ENCODE results near the gene MAPK8IP3.

MAPK8IP3 gene

DNA sequence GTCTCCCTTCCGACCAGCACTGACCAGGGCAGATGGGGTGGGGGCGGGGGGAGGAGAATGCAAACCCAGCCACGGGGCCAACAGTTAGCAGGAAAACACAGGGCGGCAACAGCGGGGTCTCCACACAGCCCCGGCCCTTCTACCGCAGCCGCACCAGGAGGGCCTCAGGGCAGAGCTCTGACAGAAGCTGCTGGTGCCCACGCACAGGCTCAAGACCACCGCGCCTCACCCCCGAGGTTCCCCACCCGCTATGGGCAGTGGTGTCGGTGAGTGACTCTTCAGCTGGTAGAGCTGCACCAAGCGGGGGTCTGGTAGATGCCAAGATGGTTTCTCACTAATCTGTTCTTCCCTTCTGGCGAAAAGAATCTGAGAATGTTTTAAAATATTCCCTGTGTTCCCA is 104.5 kb downstream of the MAPK8IP3 start:
- peaks cover 72% of the 10 kb centered on the region for H3K36me3 Mint-ChIP-seq (ENCODE audit: low read depth)
- no peaks in the 10 kb centered on the region for H3K9me3 Mint-ChIP-seq
- H3K27me3 Mint-ChIP-seq = no peaks in the 10 kb centered on the region
- no peak for DNase-seq
- H3K4me1 Mint-ChIP-seq (ENCODE audit: low read depth) = peaks cover 11% of the 10 kb centered on the region
- no peak overlapping the region for H3K27ac Mint-ChIP-seq
- H3K4me3 Mint-ChIP-seq = no peak overlapping the region

DNA sequence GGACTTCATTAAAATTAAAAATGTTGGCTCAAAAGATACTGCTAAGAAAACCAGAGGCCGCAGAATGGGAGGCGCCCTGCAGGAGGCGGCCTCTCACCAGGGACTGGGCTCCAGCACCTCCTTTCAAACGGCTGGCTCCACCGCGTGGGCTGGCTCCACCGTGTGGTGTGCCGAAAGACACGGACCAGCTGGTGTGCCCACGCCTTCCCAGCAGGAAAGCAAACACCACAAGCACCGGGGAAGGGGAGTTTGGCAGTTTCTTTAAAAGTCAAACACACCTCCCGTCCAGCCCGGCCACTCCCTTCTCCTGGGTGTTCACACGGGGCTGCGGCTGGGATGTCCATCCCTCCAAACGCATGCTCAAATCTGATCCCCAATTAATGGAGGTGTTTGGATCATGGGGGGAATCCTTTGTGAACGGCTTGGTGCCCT is 106.8 kb downstream of the MAPK8IP3 start:
- Mint-ChIP-seq H3K4me3 (no peak overlapping the region), H3K27me3 (no peaks in the 10 kb centered on the region), H3K4me1 (ENCODE audit: low read depth) (peaks cover 11% of the 10 kb centered on the region), H3K9me3 (no peaks in the 10 kb centered on the region), H3K36me3 (ENCODE audit: low read depth) (peaks cover 67% of the 10 kb centered on the region), H3K27ac (peak overlapping the region; percentile 74)
- peak; percentile 53 for DNase-seq

DNA sequence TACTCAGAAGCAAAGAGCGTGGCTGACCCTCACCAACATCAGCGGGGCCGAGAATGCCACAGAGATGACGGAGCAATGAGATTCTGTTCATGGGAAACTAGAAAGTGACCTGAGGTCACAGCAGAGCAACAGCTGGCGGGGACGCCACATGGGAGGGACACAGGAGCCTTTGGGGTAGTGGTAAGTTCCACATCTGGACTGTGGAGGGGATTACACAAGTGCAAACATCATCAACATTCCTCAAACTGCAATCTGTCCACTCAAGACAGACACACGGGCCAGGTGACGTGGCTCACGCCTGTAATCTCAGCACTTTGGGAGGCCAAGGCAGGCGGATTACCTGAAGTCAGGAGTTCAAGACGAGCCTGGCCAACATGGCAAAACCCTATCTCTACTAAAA is 109.5 kb downstream of the MAPK8IP3 start:
- no peaks in the 10 kb centered on the region for H3K9me3 Mint-ChIP-seq
- peaks cover 58% of the 10 kb centered on the region for H3K36me3 Mint-ChIP-seq (ENCODE audit: low read depth)
- H3K27me3 Mint-ChIP-seq = no peaks in the 10 kb centered on the region
- H3K4me1 Mint-ChIP-seq (ENCODE audit: low read depth) = peaks cover 11% of the 10 kb centered on the region
- H3K4me3 Mint-ChIP-seq = no peak overlapping the region
- no peak for DNase-seq
- H3K27ac Mint-ChIP-seq = peak overlapping the region; percentile 45

DNA sequence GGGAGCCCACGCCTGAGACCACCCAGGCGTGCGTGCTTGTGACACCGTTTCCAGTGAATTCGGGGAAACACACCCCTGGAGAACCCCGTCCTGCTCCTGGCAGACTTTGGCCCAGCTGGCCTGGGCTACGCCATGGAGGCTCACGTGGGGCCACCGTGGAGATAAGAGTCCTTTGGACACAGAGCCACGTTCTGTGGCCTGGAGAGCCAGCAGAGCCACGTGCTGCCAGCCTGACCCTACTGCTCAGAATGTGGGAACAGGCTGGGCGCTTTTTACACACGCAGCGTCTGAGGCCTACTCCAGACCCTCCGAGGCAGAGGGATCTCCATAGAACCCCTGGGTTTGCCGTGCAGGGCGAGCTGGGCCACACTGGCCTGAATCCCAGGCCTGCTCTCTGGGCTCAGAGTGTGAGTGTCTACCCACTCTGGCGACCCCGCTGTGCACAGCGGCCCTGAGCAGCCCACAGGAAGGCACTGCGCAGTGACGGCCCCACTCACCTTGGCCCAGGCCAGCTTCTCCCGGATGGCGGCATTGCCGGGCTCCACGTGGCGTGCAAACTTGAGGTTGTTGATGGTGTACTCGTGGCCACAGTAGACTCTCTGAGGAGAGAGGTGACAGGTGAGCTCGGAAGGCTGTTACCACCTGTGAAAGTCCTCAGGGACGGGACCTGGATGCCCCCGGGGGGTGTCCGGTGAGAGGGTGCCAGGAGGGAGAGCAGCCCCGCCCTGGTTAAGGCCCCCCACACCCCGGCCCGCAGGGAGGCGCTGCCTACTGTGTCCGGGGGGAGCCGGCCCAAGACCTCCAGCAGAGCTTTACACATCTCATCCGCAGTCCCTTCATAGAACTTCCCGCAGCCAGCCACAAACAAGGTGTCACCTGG is 110.6 kb downstream of the MAPK8IP3 start:
- Mint-ChIP-seq H3K27me3 (no peaks in the 10 kb centered on the region), H3K36me3 (ENCODE audit: low read depth) (peaks cover 67% of the 10 kb centered on the region), H3K9me3 (no peaks in the 10 kb centered on the region), H3K27ac (no peak overlapping the region), H3K4me1 (ENCODE audit: low read depth) (peaks cover 11% of the 10 kb centered on the region), H3K4me3 (no peak overlapping the region)
- no peak for DNase-seq

DNA sequence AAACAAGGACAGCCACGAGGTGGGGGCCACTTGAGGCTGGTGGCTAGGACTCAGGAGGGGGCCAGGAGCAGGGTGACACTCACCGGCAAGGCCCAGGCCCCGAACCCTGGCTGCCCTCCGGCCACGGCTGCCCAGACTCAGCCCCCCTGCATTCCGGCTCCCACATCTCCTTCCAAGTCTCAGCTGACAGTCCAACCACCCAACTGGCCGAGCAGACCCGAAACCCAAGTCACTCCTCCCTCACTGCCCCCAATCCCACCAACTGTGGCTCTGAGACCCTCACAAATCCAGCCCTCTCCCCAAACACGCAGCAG is 111.2 kb downstream of the MAPK8IP3 start:
- H3K36me3 Mint-ChIP-seq (ENCODE audit: low read depth) = peaks cover 70% of the 10 kb centered on the region
- no peak for DNase-seq
- peaks cover 11% of the 10 kb centered on the region for H3K4me1 Mint-ChIP-seq (ENCODE audit: low read depth)
- no peaks in the 10 kb centered on the region for H3K27me3 Mint-ChIP-seq
- H3K9me3 Mint-ChIP-seq = no peaks in the 10 kb centered on the region
- peak overlapping the region; percentile 29 for H3K27ac Mint-ChIP-seq
- H3K4me3 Mint-ChIP-seq = no peak overlapping the region

DNA sequence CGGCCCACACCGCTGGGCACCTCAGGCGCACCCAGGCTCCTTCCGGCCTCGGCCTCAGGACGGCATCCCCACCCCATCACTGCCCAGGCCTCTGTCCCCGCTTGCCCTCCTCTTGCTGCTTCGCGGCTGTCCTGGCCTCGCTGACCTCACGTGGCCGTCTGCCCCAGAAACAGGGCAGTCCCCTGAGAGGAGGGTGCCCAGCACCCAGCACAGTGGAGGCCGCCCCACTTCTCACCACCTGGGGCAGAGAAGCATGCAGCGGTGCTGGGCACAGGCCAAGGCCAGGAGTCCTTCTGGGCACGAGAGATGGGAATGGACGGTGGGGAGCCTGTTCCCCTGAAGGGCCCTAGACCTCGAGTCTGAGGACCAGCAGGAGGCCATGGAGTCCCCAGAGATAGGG is 111.7 kb downstream of the MAPK8IP3 start:
- H3K4me1 Mint-ChIP-seq (ENCODE audit: low read depth) = peaks cover 8% of the 10 kb centered on the region
- peaks cover 69% of the 10 kb centered on the region for H3K36me3 Mint-ChIP-seq (ENCODE audit: low read depth)
- H3K27ac Mint-ChIP-seq = peak overlapping the region; percentile 29
- H3K4me3 Mint-ChIP-seq = no peak overlapping the region
- no peaks in the 10 kb centered on the region for H3K27me3 Mint-ChIP-seq
- no peaks in the 10 kb centered on the region for H3K9me3 Mint-ChIP-seq
- DNase-seq = no peak

DNA sequence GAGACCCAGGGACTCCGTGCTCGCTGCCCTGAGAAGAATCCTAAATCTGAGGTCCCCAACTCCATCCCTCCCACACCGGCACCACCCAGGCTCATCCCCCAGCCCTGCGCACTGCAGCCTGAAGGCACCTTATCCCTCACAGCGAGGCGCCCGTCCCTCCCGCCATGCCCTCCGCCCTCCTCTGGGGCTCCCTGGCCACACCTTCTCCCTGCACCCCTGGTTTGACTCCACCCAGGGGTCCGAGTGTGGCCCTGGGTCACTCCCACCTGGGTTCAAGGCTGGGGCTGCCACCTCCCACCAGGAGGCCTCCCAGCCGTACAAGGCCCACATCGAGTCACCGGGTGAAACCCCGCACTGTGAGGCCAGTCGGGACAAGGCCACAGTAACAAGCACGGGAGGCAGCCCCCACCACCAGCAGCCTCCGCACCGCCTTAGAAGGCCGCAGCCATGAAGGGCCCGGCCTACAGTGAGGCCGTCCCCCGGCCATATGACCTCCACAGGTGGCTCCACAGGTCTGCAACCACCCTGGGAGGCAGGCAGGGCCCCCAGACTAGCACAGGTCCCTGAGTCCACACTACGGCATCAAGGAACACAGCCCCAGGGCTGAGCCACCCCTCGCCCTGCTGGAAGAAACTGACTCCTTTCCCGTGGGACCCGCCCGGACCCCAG is 112.3 kb downstream of the MAPK8IP3 start:
- Mint-ChIP-seq H3K4me3 (no peak overlapping the region), H3K4me1 (ENCODE audit: low read depth) (peaks cover 2% of the 10 kb centered on the region), H3K36me3 (ENCODE audit: low read depth) (peaks cover 64% of the 10 kb centered on the region), H3K9me3 (no peaks in the 10 kb centered on the region), H3K27me3 (no peaks in the 10 kb centered on the region), H3K27ac (no peak overlapping the region)
- DNase-seq = no peak

DNA sequence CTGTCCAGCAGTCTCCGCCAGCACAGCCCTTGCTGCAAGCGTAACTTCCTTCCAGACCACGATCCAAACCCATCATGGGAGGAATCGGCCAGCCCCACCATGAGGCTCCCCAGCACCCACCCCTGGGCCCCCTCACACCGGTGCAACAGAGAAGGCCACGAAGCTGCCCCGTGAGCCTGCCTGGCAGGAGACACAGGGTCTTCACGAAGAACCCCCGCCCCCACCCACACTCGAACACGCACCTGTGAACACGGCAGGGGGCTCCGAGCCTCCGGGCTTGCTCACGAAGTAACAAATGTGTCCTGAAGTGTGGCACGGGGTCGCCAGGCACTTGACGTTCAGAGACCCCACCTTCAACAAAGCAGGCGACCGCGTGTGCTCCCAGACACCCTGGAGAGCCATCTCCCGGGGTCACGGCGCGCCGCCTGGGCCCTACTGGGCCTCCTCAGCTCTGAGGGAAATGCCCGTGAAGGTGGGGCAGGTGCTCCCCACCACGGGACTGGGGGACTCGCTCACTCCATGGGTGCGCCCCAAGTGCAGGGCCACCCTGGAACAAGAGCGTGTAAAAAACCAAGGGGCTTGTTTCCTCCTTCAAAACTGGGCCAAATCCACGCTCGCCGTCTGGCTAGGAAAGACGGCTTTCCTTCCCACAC is 113.0 kb downstream of the MAPK8IP3 start:
- Mint-ChIP-seq H3K4me3 (no peak overlapping the region), H3K4me1 (ENCODE audit: low read depth) (peaks cover 4% of the 10 kb centered on the region), H3K27ac (no peak overlapping the region), H3K27me3 (no peaks in the 10 kb centered on the region), H3K9me3 (no peaks in the 10 kb centered on the region), H3K36me3 (ENCODE audit: low read depth) (peaks cover 57% of the 10 kb centered on the region)
- DNase-seq = no peak

DNA sequence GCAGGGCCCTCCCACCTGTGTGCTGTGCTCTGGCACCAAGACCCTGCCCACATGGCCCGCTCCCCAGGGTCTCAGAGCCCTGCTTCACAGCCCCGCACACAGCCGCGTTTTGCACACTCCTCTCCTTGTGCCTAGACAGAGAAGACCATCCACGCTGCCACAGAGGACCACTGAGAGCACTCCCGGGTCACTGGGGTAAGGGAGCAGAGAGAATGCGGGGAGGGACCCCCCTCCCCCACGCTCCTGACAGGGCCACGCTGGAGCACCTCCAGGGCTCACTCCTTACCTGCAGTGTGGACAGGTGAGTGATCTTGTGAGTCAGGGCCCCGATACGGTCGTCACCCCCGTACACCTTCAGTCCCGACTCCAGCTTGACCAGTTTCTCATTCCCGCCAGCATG is 113.6 kb downstream of the MAPK8IP3 start:
- DNase-seq = no peak
- Mint-ChIP-seq H3K27me3 (no peaks in the 10 kb centered on the region), H3K9me3 (no peaks in the 10 kb centered on the region), H3K4me1 (ENCODE audit: low read depth) (peaks cover 10% of the 10 kb centered on the region), H3K36me3 (ENCODE audit: low read depth) (peaks cover 56% of the 10 kb centered on the region), H3K27ac (peak overlapping the region; percentile 52), H3K4me3 (no peak overlapping the region)

Measured in activated T-cell treated with anti-CD3 and anti-CD28 coated beads, Interleukin-2, amount 50 U/mL, for 24 hours (primary cell).